CD4-positive, alpha-beta memory T cell (primary cell): ENCODE measurements around the gene COPS8. TPM values are rescaled to one million over a fixed set of nuclear protein-coding genes. Genes with fewer than 3 reads are reported as not detected.

Source experiments
- CTCF ChIA-PET: fragments of 350-600 bp; sonication (Branson Sonifier 250); formaldehyde crosslinking; loops from one replicate; lab custom pipeline; 2021; ENCODE audit warnings: inconsistent platforms; ENCODE audit not compliant: partially characterized antibody; lab: Charles Lee
- POLR2A ChIA-PET: fragments of 350-600 bp; sonication (Branson Sonifier 250); formaldehyde crosslinking; loops from one replicate; lab custom pipeline; 2021; ENCODE audit not compliant: partially characterized antibody; lab: Charles Lee
- DNase-seq, 5 donors: peaks; one replicate each; pipeline versions ENCODE4 v3.0.0 to v3.0.0-alpha.2; 2020 to 2022; ENCODE audit warnings: mixed read lengths in 1 of 5
- H3K27ac ChIP-seq: one replicate; pipeline ENCODE4 v1.7.0; 2013; ENCODE audit warnings: low read depth, low read length
- H3K27me3 ChIP-seq: 2 replicates; pipeline ENCODE4 v1.7.0; 2013; ENCODE audit warnings: mild to moderate bottlenecking, low read length, moderate library complexity; ENCODE audit not compliant: insufficient read depth
- H3K36me3 ChIP-seq: 2 replicates; pipeline ENCODE4 v1.7.0; 2013; ENCODE audit warnings: mild to moderate bottlenecking, low read length, moderate library complexity; ENCODE audit not compliant: insufficient read depth
- H3K4me1 ChIP-seq: 2 replicates; pipeline ENCODE4 v1.7.0; 2013; ENCODE audit warnings: mild to moderate bottlenecking, low read length, moderate library complexity; ENCODE audit not compliant: insufficient read depth
- H3K4me3 ChIP-seq, 2 donors: one replicate each; pipeline ENCODE4 v1.7.0; 2013; ENCODE audit warnings: low read length in 2 of 2, mild to moderate bottlenecking in 1 of 2
- H3K9me3 ChIP-seq, 2 donors: one replicate each; pipeline ENCODE4 v1.7.0; 2013; ENCODE audit warnings: low read length in 2 of 2, control low read depth in 1 of 2; ENCODE audit not compliant: control insufficient read depth in 1 of 2
- H3K27ac Mint-ChIP-seq, 7 donors: one replicate each; pipeline ENCODE4 v1.8.0; 2020 to 2021; ENCODE audit warnings: mixed read lengths in 7 of 7, mild to moderate bottlenecking in 6 of 7, inconsistent platforms in 3 of 7, moderate library complexity in 3 of 7
- H3K27me3 Mint-ChIP-seq, 2 donors: one replicate each; pipeline ENCODE4 v1.8.0; 2020 to 2021; ENCODE audit warnings: mixed read lengths in 2 of 2
- H3K36me3 Mint-ChIP-seq, 2 donors: one replicate each; pipeline ENCODE4 v1.8.0; 2020 to 2021; ENCODE audit warnings: mixed read lengths in 2 of 2, inconsistent platforms in 1 of 2, mild to moderate bottlenecking in 1 of 2
- H3K4me1 Mint-ChIP-seq, 4 donors: one replicate each; pipeline ENCODE4 v1.8.0; 2020 to 2021; ENCODE audit warnings: mixed read lengths in 4 of 4, mild to moderate bottlenecking in 1 of 4
- H3K4me3 Mint-ChIP-seq, 8 donors: one replicate each; pipeline ENCODE4 v1.8.0; 2020 to 2021; ENCODE audit warnings: mixed read lengths in 8 of 8, mild to moderate bottlenecking in 7 of 8, moderate library complexity in 6 of 8, inconsistent platforms in 3 of 8
- H3K9me3 Mint-ChIP-seq, 8 donors: one replicate each; pipeline ENCODE4 v1.8.0; 2020 to 2021; ENCODE audit warnings: mixed read lengths in 8 of 8, mild to moderate bottlenecking in 5 of 8, inconsistent platforms in 3 of 8, moderate library complexity in 1 of 8
- intact Hi-C: fragments of 100-400 bp; cut with micrococcal nuclease; formaldehyde crosslinking; loops from one replicate; pipeline ENCODE4 v1.15.1; 2023
- polyA plus RNA-seq, 2 donors: library from polyadenylated mRNA; unstranded; fragments of 300-500 nt; fragmentation: Illumina TruSeq; gene quantifications; one replicate each; pipeline ENCODE4 v1.2.3, GENCODE V29; 2021
- total RNA-seq, 2 experiments: library from RNA; stranded (reverse); gene quantifications; one replicate each; pipeline ENCODE4 v1.2.3, GENCODE V29; 2021

COPS8 gene
- total and polyA plus RNA-seq, 4 experiments from 2014 or later: 33.4 to 105 (median 52.8) TPM

GRCh38 chr2:237075749-237076599, 9.7 kb upstream of the COPS8 start:
- H3K27me3 ChIP-seq: no peaks in the 10 kb centered on the region
- intact Hi-C loops: no loop called here
- H3K36me3 ChIP-seq: no peaks in the 10 kb centered on the region
- H3K4me1 ChIP-seq: no peaks in the 10 kb centered on the region
- no peaks in the 10 kb centered on the region for H3K9me3 Mint-ChIP-seq
- no peak overlapping the region for H3K4me3 Mint-ChIP-seq
- DNase-seq: no peak
- no peak overlapping the region for H3K27ac Mint-ChIP-seq
- H3K36me3 Mint-ChIP-seq: no peaks in the 10 kb centered on the region
- no peaks in the 10 kb centered on the region for H3K4me1 Mint-ChIP-seq
- no peaks in the 10 kb centered on the region for H3K9me3 ChIP-seq
- H3K27me3 Mint-ChIP-seq: no peaks in the 10 kb centered on the region
- H3K27ac ChIP-seq: no peak overlapping the region
- no peak overlapping the region for H3K4me3 ChIP-seq
- ChIA-PET POLR2A (interaction anchor here (1.0 kb wide), 1 partner anchor 10 kb away, joined by 5 read pairs; the partner anchor contains the start of gene COPS8), CTCF (interaction anchor here (0.6 to 3.4 kb wide), 3 partner anchors 10 to 728 kb away, joined by 3 to 25 read pairs (median 4); partner anchors contain the start of gene COPS8)

- Mint-ChIP-seq H3K27me3 (peaks cover 0 to 1% of the 10 kb centered on the region in 2 donors), H3K4me1 (peaks cover 7 to 25% (median 14%) of the 10 kb centered on the region in 4 donors), H3K36me3 (peaks cover 0 to 13% of the 10 kb centered on the region in 2 donors), H3K27ac (no peak overlapping the region), H3K4me3 (no peak overlapping the region), H3K9me3 (peaks cover 0 to 1% (median 0%) of the 10 kb centered on the region in 8 donors)
- H3K27ac ChIP-seq: no peak overlapping the region
- no peaks in the 10 kb centered on the region for H3K36me3 ChIP-seq
- intact Hi-C loops: no loop called here
- ChIA-PET CTCF (no interaction called here), POLR2A (no interaction called here)
- no peaks in the 10 kb centered on the region for H3K9me3 ChIP-seq
- H3K4me1 ChIP-seq: peaks cover 10% of the 10 kb centered on the region
- DNase-seq: no peak
- no peak overlapping the region for H3K4me3 ChIP-seq
- H3K27me3 ChIP-seq: no peaks in the 10 kb centered on the region
Measured at GRCh38 chr2:237081596-237081995, 4.1 kb upstream of the COPS8 start.

GRCh38 chr2:237083026-237083425, 2.7 kb upstream of the COPS8 start:
- Histone ChIP-seq H3K9me3 (no peaks in the 10 kb centered on the region), H3K27ac (no peak overlapping the region), H3K4me1 (peaks cover 16% of the 10 kb centered on the region), H3K36me3 (no peaks in the 10 kb centered on the region), H3K4me3 (no peak overlapping the region), H3K27me3 (no peaks in the 10 kb centered on the region)
- H3K27ac Mint-ChIP-seq: peak overlapping the region in 2 of 7 donors; percentile 5 to 11
- CTCF ChIA-PET: no interaction called here
- H3K36me3 Mint-ChIP-seq: peaks cover 0 to 13% of the 10 kb centered on the region in 2 donors
- H3K9me3 Mint-ChIP-seq: peaks cover 0 to 1% (median 0%) of the 10 kb centered on the region in 8 donors
- DNase-seq: no peak
- POLR2A ChIA-PET: no interaction called here
- H3K4me3 Mint-ChIP-seq: peak overlapping the region in 1 of 8 donors; percentile 55
- peaks cover 0 to 1% of the 10 kb centered on the region in 2 donors for H3K27me3 Mint-ChIP-seq
- intact Hi-C loops: no loop called here
- peaks cover 8 to 27% (median 15%) of the 10 kb centered on the region in 4 donors for H3K4me1 Mint-ChIP-seq

- peaks cover 16% of the 10 kb centered on the region for H3K4me1 ChIP-seq
- CTCF ChIA-PET: interaction anchor here (1.1 to 3.4 kb wide), 3 partner anchors 10 to 731 kb away, joined by 3 to 25 read pairs (median 8); no protein-coding TSS in a partner anchor
- peak overlapping the region in 6 of 7 donors; percentile 11 to 100 (median 98) for H3K27ac Mint-ChIP-seq
Measured at GRCh38 chr2:237084444-237084843, 1.2 kb upstream of the COPS8 start.

GRCh38 chr2:237090906-237091305, 5.2 kb downstream of the COPS8 start:
- no peak overlapping the region for H3K27ac ChIP-seq
- POLR2A ChIA-PET: no interaction called here
- Mint-ChIP-seq H3K4me1 (peaks cover 5 to 26% (median 15%) of the 10 kb centered on the region in 4 donors), H3K4me3 (no peak overlapping the region), H3K9me3 (no peaks in the 10 kb centered on the region), H3K27me3 (no peaks in the 10 kb centered on the region), H3K36me3 (peaks cover 25 to 70% of the 10 kb centered on the region in 2 donors), H3K27ac (no peak overlapping the region)
- peaks cover 11% of the 10 kb centered on the region for H3K4me1 ChIP-seq
- H3K4me3 ChIP-seq: no peak overlapping the region
- peaks cover 58% of the 10 kb centered on the region for H3K36me3 ChIP-seq
- CTCF ChIA-PET: no interaction called here
- no peak for DNase-seq
- H3K9me3 ChIP-seq: no peaks in the 10 kb centered on the region
- no peaks in the 10 kb centered on the region for H3K27me3 ChIP-seq
- intact Hi-C loops: no loop called here

More at GRCh38 chr2:237084444-237084843, 1.2 kb upstream of the COPS8 start:
- no peaks in the 10 kb centered on the region for H3K9me3 ChIP-seq
- H3K4me3 Mint-ChIP-seq: peak overlapping the region; percentile 38 to 100 (median 99)
- H3K27me3 Mint-ChIP-seq: peaks cover 0 to 1% of the 10 kb centered on the region in 2 donors
- H3K27ac ChIP-seq: no peak overlapping the region
- H3K4me1 Mint-ChIP-seq: peaks cover 8 to 27% (median 15%) of the 10 kb centered on the region in 4 donors
- peaks cover 4 to 20% of the 10 kb centered on the region in 2 donors for H3K36me3 Mint-ChIP-seq
- H3K4me3 ChIP-seq: no peak overlapping the region
- no peaks in the 10 kb centered on the region for H3K27me3 ChIP-seq
- POLR2A ChIA-PET: interaction anchor here (1.3 to 2.7 kb wide), 2 partner anchors 533 to 548 kb away, joined by 4 to 15 read pairs; no protein-coding TSS in a partner anchor
- no peak for DNase-seq
- peaks cover under 1% of the 10 kb centered on the region for H3K36me3 ChIP-seq
- intact Hi-C loops: loop anchor here (2.0 kb wide), 1 partner anchor 1204 kb away; the partner anchor contains the start of gene PER2
- peaks cover 0 to 1% (median 0%) of the 10 kb centered on the region in 8 donors for H3K9me3 Mint-ChIP-seq

- Histone ChIP-seq H3K27ac (no peak overlapping the region), H3K36me3 (peaks cover 67% of the 10 kb centered on the region), H3K4me1 (peaks cover 4% of the 10 kb centered on the region), H3K9me3 (no peaks in the 10 kb centered on the region), H3K4me3 (no peak overlapping the region), H3K27me3 (no peaks in the 10 kb centered on the region)
- ChIA-PET CTCF (no interaction called here), POLR2A (no interaction called here)
- peaks cover 35 to 74% of the 10 kb centered on the region in 2 donors for H3K36me3 Mint-ChIP-seq
- H3K4me1 Mint-ChIP-seq: peaks cover 3 to 18% (median 10%) of the 10 kb centered on the region in 4 donors
- H3K27me3 Mint-ChIP-seq: no peaks in the 10 kb centered on the region
- no peak overlapping the region for H3K27ac Mint-ChIP-seq
- H3K4me3 Mint-ChIP-seq: no peak overlapping the region
- intact Hi-C loops: no loop called here
- DNase-seq: no peak
- H3K9me3 Mint-ChIP-seq: no peaks in the 10 kb centered on the region
Measured at GRCh38 chr2:237091779-237092436, 6.2 kb downstream of the COPS8 start.

- H3K4me1 ChIP-seq: peaks cover 3% of the 10 kb centered on the region
- no peak overlapping the region for H3K4me3 Mint-ChIP-seq
- H3K4me3 ChIP-seq: no peak overlapping the region
- peaks cover 71% of the 10 kb centered on the region for H3K36me3 ChIP-seq
- no peak overlapping the region for H3K27ac Mint-ChIP-seq
- no peaks in the 10 kb centered on the region for H3K9me3 Mint-ChIP-seq
- peaks cover 3 to 18% (median 10%) of the 10 kb centered on the region in 4 donors for H3K4me1 Mint-ChIP-seq
- peaks cover 39 to 79% of the 10 kb centered on the region in 2 donors for H3K36me3 Mint-ChIP-seq
- CTCF ChIA-PET: no interaction called here
- intact Hi-C loops: no loop called here
- DNase-seq: no peak
- POLR2A ChIA-PET: no interaction called here
- no peaks in the 10 kb centered on the region for H3K27me3 Mint-ChIP-seq
- no peak overlapping the region for H3K27ac ChIP-seq
- no peaks in the 10 kb centered on the region for H3K27me3 ChIP-seq
- no peaks in the 10 kb centered on the region for H3K9me3 ChIP-seq
Measured at GRCh38 chr2:237092506-237092905, 6.8 kb downstream of the COPS8 start.
